ENCODE data around the gene LPXN.

Gene LPXN

GRCh38 chr11:58525037-58525614, 50.5 kb downstream of the LPXN start:
- H3K4me1 ChIP-seq (ENCODE audit: control insufficient read depth, insufficient read depth, low read length, poor library complexity, severe bottlenecking) = peaks cover 16% of the 10 kb centered on the region
- H3K27me3 ChIP-seq (replicated peaks; ENCODE audit: control insufficient read depth, insufficient read depth, low read length, poor library complexity, severe bottlenecking) = no peaks in the 10 kb centered on the region
- no peaks in the 10 kb centered on the region for H3K9me3 ChIP-seq (ENCODE audit: control insufficient read depth, low read length)
- DNase-seq = peak in 1 of 3 donors; percentile 2
- H3K4me3 ChIP-seq (ENCODE audit: insufficient read depth, low read depth, low read length, poor library complexity, severe bottlenecking) = peak overlapping the region; percentile 18
- peaks cover 22% of the 10 kb centered on the region for H3K36me3 ChIP-seq (ENCODE audit: control insufficient read depth, insufficient read depth, low read length)
- H3K27ac ChIP-seq (ENCODE audit: insufficient read depth, low read length, poor library complexity, severe bottlenecking) = peak overlapping the region; percentile 69

DNA sequence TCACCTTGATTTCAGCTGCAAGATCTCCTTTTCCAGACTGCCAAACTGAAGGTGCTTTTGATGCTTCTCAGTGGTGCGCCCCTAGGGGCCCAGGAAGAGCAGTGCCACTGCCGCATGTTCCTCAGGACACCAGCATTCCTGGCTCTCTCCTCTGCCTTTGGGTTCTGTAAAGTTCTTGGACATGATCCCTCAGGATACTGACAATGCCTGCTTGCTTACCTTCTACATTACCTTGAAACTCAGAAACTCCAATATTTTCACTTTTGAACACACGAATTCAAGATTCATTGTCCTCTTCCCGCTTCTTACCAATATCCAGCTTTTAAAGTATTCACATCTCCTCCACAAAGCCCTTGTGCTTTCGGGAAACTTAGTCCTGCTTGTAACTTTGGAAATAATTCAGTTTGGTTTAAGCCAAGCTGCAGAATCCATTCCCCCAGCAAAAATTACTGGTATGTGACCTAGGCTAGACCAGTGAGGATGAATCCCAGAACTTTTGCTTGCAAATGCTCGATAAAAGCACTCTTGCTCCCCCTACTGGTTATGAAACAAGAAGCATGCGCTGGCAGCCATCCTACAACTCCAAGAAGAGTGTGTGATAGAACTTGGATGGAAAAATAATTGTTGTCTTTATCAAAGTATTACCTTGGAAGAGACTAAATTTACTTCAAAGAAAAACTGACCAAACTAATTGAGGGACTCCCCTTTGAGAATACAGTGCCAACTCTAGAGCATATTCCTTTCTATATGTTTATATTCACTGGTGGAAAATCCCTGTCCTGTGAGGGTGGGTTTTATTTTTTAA, 51.2 kb downstream of the LPXN start:
- Histone ChIP-seq H3K27me3 (replicated peaks; ENCODE audit: control insufficient read depth, insufficient read depth, low read length, poor library complexity, severe bottlenecking) (no peaks in the 10 kb centered on the region), H3K4me1 (ENCODE audit: control insufficient read depth, insufficient read depth, low read length, poor library complexity, severe bottlenecking) (peaks cover 10% of the 10 kb centered on the region), H3K9me3 (ENCODE audit: control insufficient read depth, low read length) (no peaks in the 10 kb centered on the region), H3K36me3 (ENCODE audit: control insufficient read depth, insufficient read depth, low read length) (peaks cover 18% of the 10 kb centered on the region), H3K4me3 (ENCODE audit: insufficient read depth, low read depth, low read length, poor library complexity, severe bottlenecking) (peak overlapping the region; percentile 18), H3K27ac (ENCODE audit: insufficient read depth, low read length, poor library complexity, severe bottlenecking) (peak overlapping the region; percentile 69)
- DNase-seq = peak in 2 of 3 donors; percentile 20 to 26

GRCh38 chr11:58513747-58514367, 61.8 kb downstream of the LPXN start:
- no peak for DNase-seq
- Histone ChIP-seq H3K27ac (ENCODE audit: insufficient read depth, low read length, poor library complexity, severe bottlenecking) (no peak overlapping the region), H3K36me3 (ENCODE audit: control insufficient read depth, insufficient read depth, low read length) (no peaks in the 10 kb centered on the region), H3K27me3 (replicated peaks; ENCODE audit: control insufficient read depth, insufficient read depth, low read length, poor library complexity, severe bottlenecking) (no peaks in the 10 kb centered on the region), H3K4me1 (ENCODE audit: control insufficient read depth, insufficient read depth, low read length, poor library complexity, severe bottlenecking) (no peaks in the 10 kb centered on the region), H3K4me3 (ENCODE audit: insufficient read depth, low read depth, low read length, poor library complexity, severe bottlenecking) (no peak overlapping the region), H3K9me3 (ENCODE audit: control insufficient read depth, low read length) (no peaks in the 10 kb centered on the region)

DNA sequence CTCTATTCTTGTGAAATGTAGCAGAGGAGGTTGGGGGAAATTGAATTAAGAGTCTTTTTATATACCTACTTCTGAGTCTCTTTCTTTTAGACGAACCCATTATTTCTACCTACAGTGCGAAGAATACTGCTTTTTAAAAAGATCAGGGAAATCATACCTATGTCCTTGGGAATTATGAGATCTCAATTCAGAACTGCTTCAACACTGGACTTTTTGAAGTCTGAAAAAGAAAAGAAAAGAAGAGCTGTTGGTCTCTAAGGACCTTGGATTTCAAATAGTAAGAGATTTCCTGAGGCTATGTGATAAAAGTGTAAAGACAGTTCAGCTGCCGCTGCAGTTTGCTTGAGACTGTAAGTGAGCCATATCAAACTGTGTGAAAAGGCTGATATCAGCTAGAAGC, 64.0 kb downstream of the LPXN start:
- no peaks in the 10 kb centered on the region for H3K27me3 ChIP-seq (replicated peaks; ENCODE audit: control insufficient read depth, insufficient read depth, low read length, poor library complexity, severe bottlenecking)
- H3K27ac ChIP-seq (ENCODE audit: insufficient read depth, low read length, poor library complexity, severe bottlenecking) = no peak overlapping the region
- H3K36me3 ChIP-seq (ENCODE audit: control insufficient read depth, insufficient read depth, low read length) = no peaks in the 10 kb centered on the region
- DNase-seq = no peak
- no peaks in the 10 kb centered on the region for H3K4me1 ChIP-seq (ENCODE audit: control insufficient read depth, insufficient read depth, low read length, poor library complexity, severe bottlenecking)
- H3K4me3 ChIP-seq (ENCODE audit: insufficient read depth, low read depth, low read length, poor library complexity, severe bottlenecking) = no peak overlapping the region
- no peaks in the 10 kb centered on the region for H3K9me3 ChIP-seq (ENCODE audit: control insufficient read depth, low read length)

- Histone ChIP-seq H3K27me3 (replicated peaks; ENCODE audit: control insufficient read depth, insufficient read depth, low read length, poor library complexity, severe bottlenecking) (no peaks in the 10 kb centered on the region), H3K4me3 (ENCODE audit: insufficient read depth, low read depth, low read length, poor library complexity, severe bottlenecking) (no peak overlapping the region), H3K36me3 (ENCODE audit: control insufficient read depth, insufficient read depth, low read length) (no peaks in the 10 kb centered on the region), H3K27ac (ENCODE audit: insufficient read depth, low read length, poor library complexity, severe bottlenecking) (no peak overlapping the region), H3K4me1 (ENCODE audit: control insufficient read depth, insufficient read depth, low read length, poor library complexity, severe bottlenecking) (no peaks in the 10 kb centered on the region), H3K9me3 (ENCODE audit: control insufficient read depth, low read length) (no peaks in the 10 kb centered on the region)
- DNase-seq = no peak
Observed at GRCh38 chr11:58509748-58510147, 65.9 kb downstream of the LPXN start.

DNA sequence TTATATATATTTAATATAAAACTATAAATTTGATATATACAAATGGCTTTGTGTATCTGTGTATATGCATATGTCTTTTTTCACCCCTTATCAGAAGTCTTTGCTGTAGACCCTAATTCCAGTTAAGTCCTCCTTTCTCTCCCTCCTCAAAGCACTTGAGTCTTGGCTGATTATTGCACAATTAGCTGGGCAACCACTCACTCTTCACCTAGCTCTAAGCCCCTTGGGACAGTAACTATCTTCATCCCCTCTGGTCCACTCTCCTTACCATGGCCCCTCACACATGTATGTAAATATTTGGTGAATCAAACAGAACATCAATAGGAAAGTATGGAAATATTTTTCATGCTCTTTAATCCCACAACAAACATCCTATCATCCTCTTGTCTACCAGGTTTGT, 66.8 kb downstream of the LPXN start:
- H3K4me1 ChIP-seq (ENCODE audit: control insufficient read depth, insufficient read depth, low read length, poor library complexity, severe bottlenecking) = no peaks in the 10 kb centered on the region
- H3K9me3 ChIP-seq (ENCODE audit: control insufficient read depth, low read length) = no peaks in the 10 kb centered on the region
- DNase-seq = no peak
- no peak overlapping the region for H3K27ac ChIP-seq (ENCODE audit: insufficient read depth, low read length, poor library complexity, severe bottlenecking)
- H3K4me3 ChIP-seq (ENCODE audit: insufficient read depth, low read depth, low read length, poor library complexity, severe bottlenecking) = no peak overlapping the region
- no peaks in the 10 kb centered on the region for H3K36me3 ChIP-seq (ENCODE audit: control insufficient read depth, insufficient read depth, low read length)
- H3K27me3 ChIP-seq (replicated peaks; ENCODE audit: control insufficient read depth, insufficient read depth, low read length, poor library complexity, severe bottlenecking) = no peaks in the 10 kb centered on the region

GRCh38 chr11:58508005-58508404, 67.7 kb downstream of the LPXN start, which contains the start of gene OR5B21:
Gene OR5B21 (minus strand): TSS chr11:58508105. CDS start chr11:58508105, 0 bp downstream.
- Histone ChIP-seq H3K4me1 (ENCODE audit: control insufficient read depth, insufficient read depth, low read length, poor library complexity, severe bottlenecking) (no peaks in the 10 kb centered on the region), H3K36me3 (ENCODE audit: control insufficient read depth, insufficient read depth, low read length) (no peaks in the 10 kb centered on the region), H3K9me3 (ENCODE audit: control insufficient read depth, low read length) (no peaks in the 10 kb centered on the region), H3K27me3 (replicated peaks; ENCODE audit: control insufficient read depth, insufficient read depth, low read length, poor library complexity, severe bottlenecking) (no peaks in the 10 kb centered on the region), H3K4me3 (ENCODE audit: insufficient read depth, low read depth, low read length, poor library complexity, severe bottlenecking) (no peak within 1 kb of the TSS), H3K27ac (ENCODE audit: insufficient read depth, low read length, poor library complexity, severe bottlenecking) (no peak within 1 kb of the TSS)
- DNase-seq = no peak

DNA sequence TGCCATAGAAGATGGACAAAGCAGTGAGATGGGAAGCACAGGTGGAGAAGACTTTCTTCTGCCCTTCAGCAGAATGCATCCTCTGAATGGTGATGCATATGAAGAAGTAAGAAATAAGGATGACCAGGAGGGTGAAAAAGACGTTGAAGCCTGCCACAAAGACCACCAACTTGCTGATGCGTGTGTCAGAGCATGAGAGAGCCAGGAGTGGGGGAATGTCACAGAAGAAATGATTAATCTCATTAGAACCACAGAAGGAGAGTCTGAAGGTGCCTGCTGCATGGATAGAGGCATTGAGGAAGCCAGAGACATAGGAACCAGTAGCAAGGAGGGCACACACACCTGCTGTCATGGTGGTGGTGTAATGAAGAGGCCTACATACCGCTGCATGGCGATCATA, 68.3 kb downstream of the LPXN start:
- no peak overlapping the region for H3K4me3 ChIP-seq (ENCODE audit: insufficient read depth, low read depth, low read length, poor library complexity, severe bottlenecking)
- no peaks in the 10 kb centered on the region for H3K27me3 ChIP-seq (replicated peaks; ENCODE audit: control insufficient read depth, insufficient read depth, low read length, poor library complexity, severe bottlenecking)
- no peak for DNase-seq
- no peaks in the 10 kb centered on the region for H3K36me3 ChIP-seq (ENCODE audit: control insufficient read depth, insufficient read depth, low read length)
- no peak overlapping the region for H3K27ac ChIP-seq (ENCODE audit: insufficient read depth, low read length, poor library complexity, severe bottlenecking)
- H3K9me3 ChIP-seq (ENCODE audit: control insufficient read depth, low read length) = no peaks in the 10 kb centered on the region
- no peaks in the 10 kb centered on the region for H3K4me1 ChIP-seq (ENCODE audit: control insufficient read depth, insufficient read depth, low read length, poor library complexity, severe bottlenecking)

DNA sequence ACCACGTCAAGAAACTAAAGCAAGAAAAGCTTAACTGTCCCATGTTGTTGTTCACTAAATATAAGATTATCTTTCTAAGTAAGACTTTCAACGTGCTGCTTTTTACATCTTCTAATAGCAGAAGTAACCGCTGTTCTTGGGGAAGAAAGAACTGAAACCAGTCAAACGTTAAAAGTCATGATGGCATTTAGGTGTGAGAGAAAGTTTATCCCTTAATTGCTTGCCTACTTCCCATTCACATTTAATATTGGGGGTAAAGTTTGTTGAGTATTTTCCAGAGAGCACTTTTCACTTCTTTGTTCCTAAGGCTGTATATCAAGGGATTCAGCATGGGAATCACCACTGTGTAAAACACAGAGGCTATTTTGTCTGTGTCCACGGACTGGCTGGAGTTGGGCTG, 68.7 kb downstream of the LPXN start:
- no peak for DNase-seq
- no peak overlapping the region for H3K27ac ChIP-seq (ENCODE audit: insufficient read depth, low read length, poor library complexity, severe bottlenecking)
- no peak overlapping the region for H3K4me3 ChIP-seq (ENCODE audit: insufficient read depth, low read depth, low read length, poor library complexity, severe bottlenecking)
- H3K36me3 ChIP-seq (ENCODE audit: control insufficient read depth, insufficient read depth, low read length) = no peaks in the 10 kb centered on the region
- no peaks in the 10 kb centered on the region for H3K9me3 ChIP-seq (ENCODE audit: control insufficient read depth, low read length)
- H3K27me3 ChIP-seq (replicated peaks; ENCODE audit: control insufficient read depth, insufficient read depth, low read length, poor library complexity, severe bottlenecking) = no peaks in the 10 kb centered on the region
- H3K4me1 ChIP-seq (ENCODE audit: control insufficient read depth, insufficient read depth, low read length, poor library complexity, severe bottlenecking) = no peaks in the 10 kb centered on the region

- Histone ChIP-seq H3K27ac (ENCODE audit: insufficient read depth, low read length, poor library complexity, severe bottlenecking) (no peak overlapping the region), H3K36me3 (ENCODE audit: control insufficient read depth, insufficient read depth, low read length) (no peaks in the 10 kb centered on the region), H3K4me3 (ENCODE audit: insufficient read depth, low read depth, low read length, poor library complexity, severe bottlenecking) (no peak overlapping the region), H3K4me1 (ENCODE audit: control insufficient read depth, insufficient read depth, low read length, poor library complexity, severe bottlenecking) (no peaks in the 10 kb centered on the region), H3K9me3 (ENCODE audit: control insufficient read depth, low read length) (no peaks in the 10 kb centered on the region), H3K27me3 (replicated peaks; ENCODE audit: control insufficient read depth, insufficient read depth, low read length, poor library complexity, severe bottlenecking) (no peaks in the 10 kb centered on the region)
- no peak for DNase-seq
Observed at GRCh38 chr11:58505849-58506248, 69.8 kb downstream of the LPXN start.
